HG02981 (cell line): ENCODE data around the gene GPSM1.

Experiments used
- ATAC-seq: cut with Tn5 transposase; IDR thresholded peaks from one replicate; pipeline ENCODE4 v1.9.1; 2021; ENCODE audit warnings: mild to moderate bottlenecking, moderate library complexity; ENCODE audit not compliant: unreplicated experiment

GPSM1 gene

GRCh38 chr9:136373300-136374182 is 46.2 kb downstream of the GPSM1 start, which contains the start of gene CARD9:
Gene CARD9, minus strand, starts transcription at chr9:136373669. Its CDS starts 1,591 bp downstream, at chr9:136372078.
- ATAC-seq: no peak

- ATAC-seq: no peak
Measured at GRCh38 chr9:136374183-136374575, 46.8 kb downstream of the GPSM1 start.

GRCh38 chr9:136375096-136375495 is 47.8 kb downstream of the GPSM1 start:
- ATAC-seq: no peak

- no peak for ATAC-seq
Measured at GRCh38 chr9:136376457-136376856, 49.1 kb downstream of the GPSM1 start.

GRCh38 chr9:136377341-136378169 is 50.2 kb downstream of the GPSM1 start:
- no peak for ATAC-seq

- no peak for ATAC-seq
Measured at GRCh38 chr9:136378170-136379002, 51.0 kb downstream of the GPSM1 start.

- ATAC-seq: no peak
Measured at GRCh38 chr9:136379003-136379287, 51.6 kb downstream of the GPSM1 start.

GRCh38 chr9:136379401-136379800 is 52.1 kb downstream of the GPSM1 start:
- ATAC-seq: no peak

DNA sequence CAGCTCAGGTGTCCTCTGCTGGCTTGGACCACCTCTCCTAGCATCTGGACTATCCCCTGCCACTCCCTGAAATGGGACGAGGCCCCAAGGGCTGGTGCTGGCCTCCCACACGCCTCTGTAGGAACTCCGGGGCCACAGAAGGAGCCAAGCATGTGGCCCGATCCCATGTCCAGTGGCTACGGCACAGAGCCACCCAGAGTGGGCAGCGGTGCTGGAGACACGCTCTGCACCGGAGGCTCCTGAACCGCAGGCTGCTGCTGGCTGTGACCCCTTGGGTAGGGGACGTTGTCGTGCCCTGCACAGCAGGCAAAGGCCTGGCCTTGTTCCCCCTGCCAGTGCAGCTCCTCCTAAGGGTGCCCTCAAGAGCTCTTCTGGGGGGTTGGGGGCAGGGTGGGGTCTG is 52.6 kb downstream of the GPSM1 start:
- ATAC-seq: no peak

DNA sequence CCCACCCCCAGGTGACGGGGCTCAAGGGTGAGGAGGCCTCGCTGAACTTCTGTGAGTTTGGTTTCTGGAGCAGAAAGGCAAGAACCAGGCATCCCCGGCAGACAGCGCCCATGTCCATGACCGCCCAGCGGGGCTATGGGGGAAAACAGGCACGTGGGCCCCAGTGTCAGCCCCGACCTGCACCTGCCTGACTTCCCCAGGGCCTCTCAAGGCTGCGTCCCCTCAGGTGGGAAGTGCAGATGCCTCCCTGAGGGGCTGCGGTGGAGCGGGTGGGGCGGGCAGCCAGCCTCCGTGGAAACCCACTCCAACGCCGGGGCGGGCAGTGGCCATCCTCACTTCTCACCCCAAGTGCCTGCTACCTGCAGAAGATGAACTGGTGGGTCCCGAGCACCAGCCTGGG is 53.0 kb downstream of the GPSM1 start:
- ATAC-seq: no peak

GRCh38 chr9:136381311-136381710 is 54.0 kb downstream of the GPSM1 start:
- ATAC-seq: no peak

DNA sequence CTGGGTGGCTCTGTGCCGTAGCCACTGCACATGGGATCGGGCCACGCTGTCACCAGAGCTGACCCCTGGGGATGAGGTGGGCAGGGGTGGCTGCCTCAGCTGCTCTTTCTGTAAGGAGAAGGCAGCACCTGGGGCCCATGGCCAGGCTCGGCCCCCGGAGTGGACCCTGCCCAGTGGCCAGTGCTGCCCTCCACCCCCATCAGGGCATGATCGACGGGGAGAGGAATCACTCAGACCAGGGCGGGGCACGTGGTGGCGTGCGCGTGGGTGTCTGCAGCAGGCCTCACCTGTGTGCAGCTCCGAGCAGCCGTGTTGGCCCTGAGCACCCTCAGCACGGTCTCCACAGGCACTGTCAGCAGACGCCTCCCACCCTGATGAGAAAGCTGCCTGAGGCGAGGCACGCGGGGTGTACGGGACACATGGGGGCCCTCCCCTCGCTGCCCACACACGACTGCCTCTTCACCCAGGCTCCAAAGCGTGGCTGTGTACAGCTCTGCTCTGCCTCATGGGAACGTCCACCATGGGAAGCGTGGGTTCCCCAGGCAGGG is 54.7 kb downstream of the GPSM1 start:
- ATAC-seq: no peak

DNA sequence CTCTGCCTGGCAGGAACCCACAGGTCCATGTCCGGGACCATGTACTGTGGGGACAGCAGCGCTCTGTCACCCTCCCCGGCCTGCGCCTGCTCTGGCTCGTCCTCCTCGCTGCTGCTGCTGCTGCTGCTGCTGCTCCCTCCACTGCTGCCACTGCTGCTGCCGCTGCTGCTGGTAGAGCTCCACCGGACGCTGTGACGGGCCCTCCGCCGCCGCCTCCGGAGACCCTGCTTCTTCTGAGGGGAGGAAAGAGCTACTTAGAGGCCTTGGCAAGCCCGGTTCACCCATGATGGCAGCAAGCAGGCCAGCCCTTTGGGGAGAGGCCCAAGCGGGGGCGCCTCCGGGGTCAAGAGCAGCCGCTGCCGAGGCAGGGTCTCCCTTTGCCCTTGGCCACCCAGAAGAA is 56.1 kb downstream of the GPSM1 start:
- no peak for ATAC-seq

DNA sequence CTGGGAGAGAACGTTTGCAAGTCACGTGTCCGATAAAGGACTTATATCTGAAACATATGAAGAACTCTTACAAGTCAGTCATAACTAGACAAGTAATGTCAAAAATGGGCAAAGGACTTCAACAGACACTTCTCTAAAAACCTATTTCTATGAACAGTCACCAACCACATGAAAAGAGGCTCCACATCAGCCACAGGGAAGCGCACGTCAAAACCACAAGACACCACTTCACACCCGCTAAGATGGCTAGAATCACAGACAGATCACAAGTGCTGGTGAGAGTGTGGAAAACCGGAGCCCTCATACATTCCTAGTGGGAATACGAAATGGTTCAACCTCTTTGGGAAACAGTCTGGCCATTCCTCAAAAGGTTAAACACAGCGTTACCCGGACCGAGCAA is 57.7 kb downstream of the GPSM1 start:
- no peak for ATAC-seq

DNA sequence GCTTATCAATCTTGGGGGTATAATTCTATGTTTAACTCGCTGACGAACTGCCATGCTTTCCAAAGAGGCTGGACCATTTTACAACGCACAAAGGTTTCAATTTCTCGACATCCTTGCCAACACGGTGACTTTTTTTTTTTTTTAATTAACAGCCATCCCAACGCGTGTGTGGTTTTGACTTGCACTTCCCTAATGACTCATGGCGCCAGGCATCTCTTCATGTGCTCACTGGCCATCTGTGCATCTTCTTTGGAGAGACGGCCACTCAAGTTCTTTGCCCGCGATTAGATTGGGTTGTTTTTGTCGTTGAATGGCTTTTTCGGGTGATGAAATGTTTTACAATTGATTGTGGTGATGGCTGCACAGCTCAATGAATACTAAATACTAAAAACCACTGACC is 58.7 kb downstream of the GPSM1 start:
- ATAC-seq: no peak

DNA sequence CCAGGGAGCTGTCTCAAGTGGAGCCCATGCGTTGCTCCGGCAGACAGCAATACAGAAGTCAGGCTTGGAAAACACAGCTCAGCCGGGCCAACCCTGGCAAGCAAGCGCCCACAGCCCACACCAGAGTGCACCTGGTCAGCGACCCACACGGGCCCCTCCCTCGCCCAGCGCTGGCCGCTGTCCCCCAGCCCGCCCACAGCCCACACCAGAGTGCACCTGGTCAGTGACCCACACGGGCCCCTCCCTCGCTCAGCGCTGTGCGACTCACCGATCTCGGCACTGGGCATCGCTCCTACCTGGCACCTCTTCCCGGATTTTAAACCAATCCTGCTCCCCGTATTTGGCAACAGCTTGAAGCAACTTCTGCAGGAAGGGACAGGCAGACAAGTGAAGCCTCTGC is 59.9 kb downstream of the GPSM1 start:
- ATAC-seq: no peak

DNA sequence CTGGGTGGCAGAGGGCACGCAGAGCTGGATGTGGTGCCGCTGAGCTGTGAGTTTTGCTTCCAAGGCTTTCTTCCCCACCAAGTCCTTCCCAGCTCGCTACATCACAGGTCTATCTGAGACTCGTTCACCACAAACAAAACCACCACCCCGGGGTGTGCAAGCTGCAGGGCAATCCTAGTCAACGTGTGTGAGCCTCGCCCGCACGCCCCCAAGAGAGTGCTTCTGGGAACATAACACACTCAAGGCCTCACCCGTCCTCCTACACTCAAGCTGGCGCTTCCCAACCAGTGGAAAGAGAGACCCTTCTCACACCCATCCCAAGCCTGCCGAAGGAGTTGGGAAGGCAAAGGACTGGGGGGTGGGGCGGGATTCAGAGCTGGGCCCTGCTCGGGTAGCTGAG is 62.1 kb downstream of the GPSM1 start:
- no peak for ATAC-seq

DNA sequence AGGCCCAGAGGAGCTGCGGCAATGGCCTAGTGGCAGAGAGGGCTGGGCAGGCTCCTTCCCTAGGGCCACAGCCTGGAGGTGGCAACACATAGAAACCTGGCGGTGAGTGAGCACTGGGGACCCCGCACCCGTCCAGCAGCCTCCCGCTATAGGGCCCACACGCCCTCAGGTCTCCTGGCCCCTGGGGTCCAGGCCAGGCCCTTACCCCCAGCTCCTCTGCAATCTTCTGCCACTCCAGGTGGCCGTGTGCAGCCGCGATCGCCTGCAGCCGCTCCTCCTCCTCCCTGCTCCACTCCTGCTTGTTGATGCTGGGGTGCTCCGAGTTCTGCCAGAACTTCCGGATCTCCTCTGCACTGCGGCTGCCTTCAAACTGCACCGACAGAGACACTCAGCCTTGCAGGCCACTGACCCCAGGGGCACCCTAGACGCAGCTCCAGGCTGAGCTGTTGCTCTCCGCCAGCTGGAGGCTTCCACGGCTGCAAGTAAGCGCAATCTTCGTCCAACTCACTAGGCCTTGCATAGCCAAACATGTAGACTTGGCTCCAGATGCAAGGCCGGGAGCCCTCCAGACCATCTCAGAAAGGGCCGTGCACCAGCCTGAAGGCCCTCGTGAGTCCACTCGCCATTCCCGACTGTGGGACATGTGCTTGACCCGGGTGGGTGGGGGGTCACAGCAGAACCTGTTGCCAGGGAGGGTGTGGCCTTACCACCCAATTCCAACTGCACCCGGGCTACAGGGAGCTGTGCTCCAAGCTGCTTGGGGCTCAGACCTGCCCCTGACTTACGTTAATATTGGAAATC is 64.6 kb downstream of the GPSM1 start:
- ATAC-seq: no peak

DNA sequence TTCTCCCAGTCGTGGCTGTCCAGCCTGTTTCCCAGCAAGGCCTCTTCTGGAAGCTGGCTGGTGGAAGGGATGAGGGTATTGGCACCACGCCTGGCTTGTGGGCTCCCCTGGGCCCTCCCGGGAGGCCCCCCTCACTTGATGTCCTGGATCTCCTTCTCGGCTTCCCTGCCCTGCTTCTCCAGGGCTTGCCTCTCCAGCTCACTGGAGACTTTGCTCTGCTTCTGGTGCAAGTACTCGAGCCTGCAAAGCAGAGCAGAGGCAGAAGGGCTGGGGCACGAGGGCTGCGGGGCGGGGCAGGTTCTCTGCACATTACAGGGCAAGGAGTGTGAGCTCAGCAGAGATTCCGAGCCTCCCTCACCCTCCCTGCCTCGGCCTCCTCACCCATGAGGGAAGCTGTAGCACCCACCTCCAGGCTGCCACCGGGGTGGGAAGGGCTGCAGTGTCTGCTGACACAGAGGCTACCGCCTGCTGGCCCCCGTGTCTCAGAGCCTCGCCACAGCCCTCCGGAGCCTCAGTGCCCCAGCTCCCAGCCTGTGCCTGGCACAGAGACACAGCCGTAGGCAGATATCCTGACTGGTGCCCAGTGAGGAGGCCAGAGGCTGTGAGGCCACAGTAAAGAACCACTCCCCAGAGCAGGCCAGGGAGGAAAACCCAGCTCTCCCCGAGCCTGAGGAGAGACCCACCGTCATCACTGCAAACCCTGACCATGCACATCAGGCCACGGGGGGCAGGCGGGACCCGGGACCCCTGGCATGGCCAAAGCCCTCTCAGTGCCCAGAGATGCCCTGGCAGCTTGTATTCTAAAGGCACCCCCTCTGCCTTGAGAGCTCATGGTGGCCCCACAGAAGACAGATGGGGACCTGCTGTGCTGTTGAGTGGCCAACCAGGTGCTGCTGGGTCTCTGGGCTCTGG is 65.5 kb downstream of the GPSM1 start:
- no peak for ATAC-seq
